GM12878 (cell line): ENCODE measurements around the gene ASTL. TPM values are rescaled to one million over a fixed set of nuclear protein-coding genes. Genes with fewer than 3 reads are reported as not detected.

Experiments used
- BCL11A ChIP-seq: IDR thresholded peaks from 2 replicates; pipeline ENCODE4 v1.6.1; 2011; ENCODE audit warnings: low read depth, low read length
- CEBPB ChIP-seq, 2 experiments: fragments of 150-350 bp in 1 of 2; IDR thresholded peaks; 2 replicates each; pipeline ENCODE4 v1.6.1; 2012 to 2014; ENCODE audit warnings: low read depth in 2 of 2, low read length in 2 of 2, borderline replicate concordance in 1 of 2, inconsistent platforms in 1 of 2
- CEBPZ ChIP-seq: fragments of 150-350 bp; IDR thresholded peaks from 2 replicates; pipeline ENCODE4 v1.6.1; 2016; ENCODE audit warnings: low read depth, low read length
- ELK1 ChIP-seq: IDR thresholded peaks from 2 replicates; pipeline ENCODE4 v1.6.1; 2012; ENCODE audit warnings: low read depth, low read length, improper control_type of control experiment
- NFIC ChIP-seq: IDR thresholded peaks from 2 replicates; pipeline ENCODE4 v1.6.1; 2012; ENCODE audit warnings: low read depth, mild to moderate bottlenecking, inconsistent platforms, low read length, moderate library complexity
- PAX5 ChIP-seq: IDR thresholded peaks from 2 replicates; pipeline ENCODE4 v1.6.1; 2011; ENCODE audit warnings: low read depth, low read length, borderline replicate concordance
- SKIL ChIP-seq: fragments of 450-650 bp; IDR thresholded peaks from 2 replicates; pipeline ENCODE4 v1.6.1; 2017; ENCODE audit warnings: mild to moderate bottlenecking, low read depth, inconsistent platforms; ENCODE audit not compliant: poor library complexity, severe bottlenecking
- SREBF1 ChIP-seq: IDR thresholded peaks from 2 replicates; pipeline ENCODE4 v1.6.1; 2012; ENCODE audit warnings: mild to moderate bottlenecking, low read length
- SUPT20H ChIP-seq: IDR thresholded peaks from 2 replicates; pipeline ENCODE4 v1.6.1; 2011; ENCODE audit warnings: low read depth, mild to moderate bottlenecking, low read length, moderate library complexity, borderline replicate concordance; ENCODE audit not compliant: control insufficient read depth
- TBL1XR1 ChIP-seq: IDR thresholded peaks from 2 replicates; pipeline ENCODE4 v1.6.1; 2012; ENCODE audit warnings: low read depth, low read length, improper control_type of control experiment
- ZBTB4 ChIP-seq: fragments of 450-650 bp; formaldehyde crosslinking; IDR thresholded peaks from 2 replicates; pipeline ENCODE4 v1.4.0; 2022; ENCODE audit warnings: mild to moderate bottlenecking, moderate library complexity
- ZNF384 ChIP-seq: IDR thresholded peaks from 2 replicates; pipeline ENCODE4 v1.6.1; 2012; ENCODE audit warnings: low read depth, mild to moderate bottlenecking, low read length, improper control_type of control experiment, borderline replicate concordance
- ZNF687 ChIP-seq: fragments of 450-650 bp; IDR thresholded peaks from 2 replicates; pipeline ENCODE4 v1.6.1; 2017; ENCODE audit warnings: mild to moderate bottlenecking, moderate library complexity
- polyA plus RNA-seq, 11 experiments: library from polyadenylated mRNA; depleted of rRNA in 4 of 11; unstranded in 6 of 11; stranded (reverse) in 5 of 11; fragments of >200 nt; fragmentation: Nextera tagmentation in 4 of 11; fragmentation: Illumina TruSeq in 1 of 11; extraction: Ambion mirVana in 4 of 11; extraction: Trizol in 1 of 11; gene quantifications; 1 replicate in 1 of 11; 2 replicates in 10 of 11; pipeline versions ENCODE4 v1.2.1 to v1.2.3, GENCODE V29; 2011 to 2016; ENCODE audit warnings: inconsistent platforms in 2 of 11, missing spikeins in 2 of 11, low read depth in 1 of 11
- total RNA-seq, 4 experiments: library from RNA; depleted of rRNA in 3 of 4; stranded (reverse); fragments of >200 nt in 3 of 4; fragmentation: Illumina TruSeq in 1 of 4; extraction: Trizol in 1 of 4; gene quantifications; 2 replicates each; pipeline versions ENCODE4 v1.2.1 to v1.2.3, GENCODE V29; 2013 to 2021

Gene ASTL
- total and polyA plus RNA-seq, 10 of the 15 experiments (the other 5 are each of a cell fraction or from before 2014, with no cell fraction given), result 0.18 to 1.0 (median 0.38) TPM; not detected in 4

- no peak for TF ChIP-seq CEBPB (IDR thresholded peaks at IDR 0.05; ENCODE audit: borderline replicate concordance in 1 of 2, low read depth in 2 of 2, low read length in 2 of 2)
- 0 out of 2 replicates have a peak, but pooled peaks have one; percentile 39 for TF ChIP-seq ELK1
- no peak for TF ChIP-seq TBL1XR1
- TF ChIP-seq SKIL, result peak; percentile 18
- no peak for TF ChIP-seq NFIC
- no peak for TF ChIP-seq ZNF384
- peak; percentile 53; the same call in 1 of the 2 replicates for TF ChIP-seq PAX5
- TF ChIP-seq ZBTB4, result no peak
- no peak for TF ChIP-seq CEBPZ
- peak; percentile 78 for TF ChIP-seq BCL11A
- no peak; the same call in 1 of the 2 replicates for TF ChIP-seq ZNF687
- TF ChIP-seq SREBF1, result no peak
- TF ChIP-seq SUPT20H, result no peak
Measured at GRCh38 chr2:96156926-96157648, 18.8 kb upstream of the ASTL start (continued).
